ENCODE measurements around the gene FAM76B.

GRCh38 chr11:95729462-95729861 lies 60.1 kb downstream of the FAM76B start:
- TF ChIP-seq CTCF (IDR thresholded peaks at IDR 0.05), result no peak
- TF ChIP-seq POLR2A (IDR thresholded peaks at IDR 0.05), result no peak
